C4-2B (cell line): Measurements from ENCODE around the gene RACGAP1.

Experiments
- H3K27ac ChIP-seq: fragments of 450-650 bp; 2 replicates; pipeline ENCODE4 v1.5.1; 2017
- CTCF ChIP-seq: fragments of 450-650 bp; conservative IDR thresholded peaks from 2 replicates; pipeline ENCODE4 v1.5.1; 2017; ENCODE audit warnings: mild to moderate bottlenecking
- ZFX ChIP-seq: fragments of 450-650 bp; IDR thresholded peaks from 2 replicates; pipeline ENCODE4 v1.6.1; 2017

Gene RACGAP1

GRCh38 chr12:49961993-49962764 lies 63.1 kb downstream of the RACGAP1 start:
- TF ChIP-seq CTCF = no peak
- no peak for TF ChIP-seq ZFX
- peak overlapping the region; percentile 70 for H3K27ac ChIP-seq

- TF ChIP-seq CTCF = no peak
- TF ChIP-seq ZFX = no peak
- peak within 1 kb of the TSS; percentile 70 for H3K27ac ChIP-seq
These were observed 64.0 kb downstream of the RACGAP1 start, which contains the start of gene AQP5 for GRCh38 chr12:49961111-49961922. AQP5 (plus strand) TSS chr12:49961872; CDS start chr12:49962018, 146 bp downstream.

- peak overlapping the region; percentile 14; the same call in 1 of the 2 replicates for H3K27ac ChIP-seq
- no peak for TF ChIP-seq ZFX
- no peak for TF ChIP-seq CTCF
These were observed 64.7 kb downstream of the RACGAP1 start for GRCh38 chr12:49960474-49961110.

GRCh38 chr12:49959685-49960473 lies 65.4 kb downstream of the RACGAP1 start:
- H3K27ac ChIP-seq = peak overlapping the region; percentile 20
- TF ChIP-seq ZFX (no peak), CTCF (no peak)

GRCh38 chr12:49957570-49957967 lies 67.7 kb downstream of the RACGAP1 start:
- H3K27ac ChIP-seq = no peak overlapping the region
- TF ChIP-seq CTCF (no peak), ZFX (no peak)

- H3K27ac ChIP-seq = no peak overlapping the region
- TF ChIP-seq ZFX (no peak), CTCF (no peak)
These were observed 68.4 kb downstream of the RACGAP1 start for GRCh38 chr12:49956663-49957569.
